IMR-90 (cell line): ENCODE results near the gene DLG3. TPM values are rescaled to one million over a fixed set of nuclear protein-coding genes. Genes with fewer than 3 reads are reported as not detected.

ENCODE experiments used
- ATAC-seq: fragments of 200-7000 bp; cut with Tn5 transposase; 2 replicates; pipeline ENCODE4 v1.9.1; 2020; ENCODE audit warnings: low read depth, mild to moderate bottlenecking, moderate library complexity
- BruUV-seq: library from RNA; stranded (reverse); fragments of 400-500 nt; replicated peaks from 2 replicates; lab custom pipeline; 2021; lab: Mats Ljungman, UMichigan
- CTCF ChIA-PET: fragments of 300-600 bp; formaldehyde crosslinking; extraction: SDS; loops from one replicate; lab custom pipeline; 2021; ENCODE audit warnings: antibody characterized with exemption; lab: Yijun Ruan, JAX
- POLR2A ChIA-PET: fragments of 300-600 bp; sonication (Branson Sonifier 250); formaldehyde crosslinking; loops from one replicate; lab custom pipeline; 2022; ENCODE audit warnings: antibody characterized with exemption; ENCODE audit not compliant: unreplicated experiment; lab: Charles Lee
- DNase-seq: peaks from one replicate; pipeline ENCODE4 v3.0.0; 2013
- H2AFZ ChIP-seq: replicated peaks from 2 replicates; pipeline ENCODE3; 2013; ENCODE audit warnings: low read length, mild to moderate bottlenecking; ENCODE audit not compliant: poor library complexity
- H2AK5ac ChIP-seq: 2 replicates; pipeline ENCODE4 v1.6.1; 2013; ENCODE audit warnings: low read depth, low read length, inconsistent platforms
- H2AK9ac ChIP-seq: replicated peaks from 2 replicates; pipeline ENCODE3; 2013; ENCODE audit warnings: mild to moderate bottlenecking, low read depth, low read length, moderate library complexity; ENCODE audit not compliant: poor library complexity
- H2BK120ac ChIP-seq: 2 replicates; pipeline ENCODE4 v1.6.1; 2013; ENCODE audit warnings: low read depth, low read length, inconsistent platforms
- H2BK15ac ChIP-seq: 3 replicates; pipeline ENCODE4 v1.6.1; 2013; ENCODE audit warnings: low read depth, low read length, inconsistent platforms
- H2BK20ac ChIP-seq: 2 replicates; pipeline ENCODE4 v1.6.1; 2013; ENCODE audit warnings: low read depth, mild to moderate bottlenecking, inconsistent platforms, low read length, moderate library complexity
- H2BK5ac ChIP-seq: 2 replicates; pipeline ENCODE4 v1.6.1; 2013; ENCODE audit warnings: mild to moderate bottlenecking, low read depth, low read length, inconsistent platforms; ENCODE audit not compliant: poor library complexity, severe bottlenecking
- H3K14ac ChIP-seq: replicated peaks from 2 replicates; pipeline ENCODE4 v1.6.1; 2013; ENCODE audit warnings: low read depth, low read length, inconsistent platforms
- H3K18ac ChIP-seq: 2 replicates; pipeline ENCODE4 v1.6.1; 2013; ENCODE audit warnings: low read depth, low read length, control low read depth
- H3K23ac ChIP-seq: 2 replicates; pipeline ENCODE4 v1.6.1; 2013; ENCODE audit warnings: low read depth, low read length, inconsistent platforms
- H3K27ac ChIP-seq: 2 replicates; pipeline ENCODE4 v1.5.1; 2013; ENCODE audit warnings: mild to moderate bottlenecking, control low read depth, low read length; ENCODE audit not compliant: insufficient read depth
- H3K27me3 ChIP-seq: 2 replicates; pipeline ENCODE4 v1.6.1; 2013; ENCODE audit warnings: low read length; ENCODE audit not compliant: control insufficient read depth, insufficient read depth
- H3K36me3 ChIP-seq: 2 replicates; pipeline ENCODE4 v1.6.1; 2013; ENCODE audit warnings: low read length, mixed read lengths; ENCODE audit not compliant: control insufficient read depth, insufficient read depth
- H3K4ac ChIP-seq: 2 replicates; pipeline ENCODE4 v1.6.1; 2013; ENCODE audit warnings: low read depth, low read length, inconsistent platforms
- H3K4me1 ChIP-seq: 2 replicates; pipeline ENCODE4 v1.6.1; 2013; ENCODE audit warnings: low read length, mixed read lengths; ENCODE audit not compliant: control insufficient read depth, insufficient read depth
- H3K4me2 ChIP-seq: 2 replicates; pipeline ENCODE4 v1.6.1; 2013; ENCODE audit warnings: low read depth, mild to moderate bottlenecking, control low read depth, low read length, moderate library complexity
- H3K4me3 ChIP-seq: 2 replicates; pipeline ENCODE4 v1.5.1; 2013; ENCODE audit warnings: low read depth, mild to moderate bottlenecking, control low read depth, low read length, moderate library complexity; ENCODE audit not compliant: insufficient read depth
- H3K56ac ChIP-seq: 2 replicates; pipeline ENCODE4 v1.6.1; 2013; ENCODE audit warnings: low read length, inconsistent platforms; ENCODE audit not compliant: insufficient read depth; ENCODE audit errors: extremely low read depth
- H3K79me1 ChIP-seq, 2 experiments: 2 replicates each; pipeline ENCODE4 v1.6.1; 2013; ENCODE audit warnings: low read length in 2 of 2, inconsistent platforms in 1 of 2, low read depth in 1 of 2
- H3K9ac ChIP-seq: 2 replicates; pipeline ENCODE4 v1.6.1; 2013; ENCODE audit warnings: low read depth, low read length, control low read depth
- H3K9me1 ChIP-seq: 2 replicates; pipeline ENCODE4 v1.6.1; 2013; ENCODE audit warnings: low read length, inconsistent platforms; ENCODE audit not compliant: insufficient read depth
- H3K9me3 ChIP-seq: 2 replicates; pipeline ENCODE4 v1.6.1; 2013; ENCODE audit warnings: low read length; ENCODE audit not compliant: control insufficient read depth, insufficient read depth
- H4K20me1 ChIP-seq: 2 replicates; pipeline ENCODE4 v1.6.1; 2013; ENCODE audit warnings: low read length, inconsistent platforms; ENCODE audit not compliant: insufficient read depth
- H4K5ac ChIP-seq: 2 replicates; pipeline ENCODE4 v1.6.1; 2013; ENCODE audit warnings: mild to moderate bottlenecking, low read depth, low read length, control low read depth
- H4K8ac ChIP-seq, 2 experiments: 2 replicates each; pipeline ENCODE4 v1.6.1; 2013; ENCODE audit warnings: low read depth in 2 of 2, low read length in 2 of 2, control low read depth in 1 of 2, inconsistent platforms in 1 of 2
- H4K91ac ChIP-seq: 2 replicates; pipeline ENCODE4 v1.6.1; 2013; ENCODE audit warnings: low read depth, low read length, inconsistent platforms; ENCODE audit not compliant: insufficient read depth
- BHLHE40 ChIP-seq: fragments of 150-350 bp; IDR thresholded peaks from 2 replicates; pipeline ENCODE4 v1.6.1; 2016; ENCODE audit warnings: mild to moderate bottlenecking, low read depth, low read length
- CEBPB ChIP-seq: IDR thresholded peaks from 2 replicates; pipeline ENCODE4 v1.6.1; 2012; ENCODE audit warnings: low read depth, low read length, improper control_type of control experiment
- CHD1 ChIP-seq: IDR thresholded peaks from 2 replicates; pipeline ENCODE4 v1.6.1; 2012; ENCODE audit warnings: low read depth, low read length, improper control_type of control experiment
- CTCF ChIP-seq: conservative IDR thresholded peaks from 2 replicates; pipeline ENCODE4 v1.5.1; 2012; ENCODE audit warnings: mild to moderate bottlenecking, low read depth, low read length, improper control_type of control experiment
- FOS ChIP-seq: fragments of 150-350 bp; IDR thresholded peaks from 2 replicates; pipeline ENCODE4 v1.6.1; 2016; ENCODE audit warnings: low read depth, low read length
- MAFK ChIP-seq: IDR thresholded peaks from 2 replicates; pipeline ENCODE4 v1.6.1; 2012; ENCODE audit warnings: low read depth, low read length, improper control_type of control experiment
- MAZ ChIP-seq: IDR thresholded peaks from 2 replicates; pipeline ENCODE4 v1.6.1; 2012; ENCODE audit warnings: low read depth, mild to moderate bottlenecking, low read length, improper control_type of control experiment, moderate library complexity, borderline replicate concordance
- MXI1 ChIP-seq: IDR thresholded peaks from 2 replicates; pipeline ENCODE4 v1.6.1; 2012; ENCODE audit warnings: low read depth, mild to moderate bottlenecking, low read length, moderate library complexity, borderline replicate concordance
- NFE2L2 ChIP-seq: fragments of 150-350 bp; IDR thresholded peaks from 2 replicates; pipeline ENCODE4 v1.6.1; 2016; ENCODE audit warnings: low read depth, mild to moderate bottlenecking, low read length
- POLR2A ChIP-seq: IDR thresholded peaks from 2 replicates; pipeline ENCODE4 v1.6.1; 2012; ENCODE audit warnings: mild to moderate bottlenecking, low read depth, low read length
- RAD21 ChIP-seq: IDR thresholded peaks from 2 replicates; pipeline ENCODE4 v1.6.1; 2012; ENCODE audit warnings: low read length, improper control_type of control experiment
- RCOR1 ChIP-seq: IDR thresholded peaks from 2 replicates; pipeline ENCODE4 v1.6.1; 2012; ENCODE audit warnings: mild to moderate bottlenecking, low read length, improper control_type of control experiment; ENCODE audit not compliant: insufficient replicate concordance
- RFX5 ChIP-seq: IDR thresholded peaks from 2 replicates; pipeline ENCODE4 v1.8.0; 2012; ENCODE audit warnings: low read depth, mild to moderate bottlenecking, low read length, moderate library complexity
- SMC3 ChIP-seq: fragments of 150-350 bp; IDR thresholded peaks from 2 replicates; pipeline ENCODE4 v1.6.1; 2016; ENCODE audit warnings: low read depth, mild to moderate bottlenecking, antibody characterized with exemption, low read length, moderate library complexity
- USF2 ChIP-seq: fragments of 150-350 bp; IDR thresholded peaks from 2 replicates; pipeline ENCODE4 v1.6.1; 2017; ENCODE audit warnings: mild to moderate bottlenecking, antibody characterized with exemption, low read length, low read depth
- WGBS, 2 experiments: methylation state at CpG; one replicate each; pipeline versions ENCODE4 v1.1.5 to v1.1.7; 2013; ENCODE audit warnings: missing lambda C conversion rate in 2 of 2; ENCODE audit not compliant: insufficient read length in 1 of 2; ENCODE audit errors: extremely low coverage in 2 of 2; 5-methylcytosine and 5-hydroxymethylcytosine counted together
- dilution Hi-C: fragments of 300-500 bp; cut with HindIII; formaldehyde crosslinking; loops from one replicate; pipeline ENCODE4 v1.14.3; 2018; ENCODE audit warnings: low sequenced_read_pairs; ENCODE audit not compliant: unreplicated experiment
- in situ Hi-C: fragments of 300-500 bp; cut with MboI; formaldehyde crosslinking; loops from 3 replicates; pipeline ENCODE4 v1.14.3; 2019; ENCODE audit warnings: low sequenced_read_pairs, inconsistent platforms, mixed read lengths
- intact Hi-C: fragments of 100-400 bp; cut with micrococcal nuclease; formaldehyde crosslinking; loops from 2 replicates; pipeline ENCODE4 v1.10.0; 2022
- polyA plus RNA-seq, 3 experiments: library from polyadenylated mRNA; depleted of rRNA; stranded (reverse); fragments of >200 nt; gene quantifications; 2 replicates each; pipeline ENCODE4 v1.2.3, GENCODE V29; 2012; ENCODE audit warnings: low replicate concordance in 1 of 3
- total RNA-seq: library from RNA; depleted of rRNA; stranded (reverse); fragments of >200 nt; gene quantifications from 2 replicates; pipeline ENCODE4 v1.2.3, GENCODE V29; 2012
- TF ChIP-seq, protein P1 (sequence below): fragments of 150-350 bp; IDR thresholded peaks from 2 replicates; pipeline ENCODE4 v1.6.1; 2016; ENCODE audit warnings: low read depth, mild to moderate bottlenecking, low read length, moderate library complexity, borderline replicate concordance

The DLG3 gene
- total and polyA plus RNA-seq, 2 of the 4 experiments (the other 2 are of a cell fraction) = 11.0 to 27.1 TPM

GRCh38 chrX:70424801-70425200 lies 19.8 kb upstream of the DLG3 start:
- no peak overlapping the region for H3K4me2 ChIP-seq
- H2BK20ac ChIP-seq = no peak overlapping the region
- H3K9ac ChIP-seq = no peak overlapping the region
- BruUV-seq = no TSS peak
- DNase-seq (no peak), ATAC-seq (no peak)
- dilution Hi-C loops (no loop called here), intact Hi-C loops (no loop called here), in situ Hi-C loops (no loop called here)
- H3K4me3 ChIP-seq = no peak overlapping the region
- H3K18ac ChIP-seq = no peak overlapping the region
- no peak overlapping the region for H2AK5ac ChIP-seq
- no peak overlapping the region for H3K14ac ChIP-seq
- no peak overlapping the region for H4K5ac ChIP-seq
- H3K36me3 ChIP-seq = 0 out of 2 replicates have a peak, but pooled peaks cover 2% of the 10 kb centered on the region
- TF ChIP-seq, protein P1, sequence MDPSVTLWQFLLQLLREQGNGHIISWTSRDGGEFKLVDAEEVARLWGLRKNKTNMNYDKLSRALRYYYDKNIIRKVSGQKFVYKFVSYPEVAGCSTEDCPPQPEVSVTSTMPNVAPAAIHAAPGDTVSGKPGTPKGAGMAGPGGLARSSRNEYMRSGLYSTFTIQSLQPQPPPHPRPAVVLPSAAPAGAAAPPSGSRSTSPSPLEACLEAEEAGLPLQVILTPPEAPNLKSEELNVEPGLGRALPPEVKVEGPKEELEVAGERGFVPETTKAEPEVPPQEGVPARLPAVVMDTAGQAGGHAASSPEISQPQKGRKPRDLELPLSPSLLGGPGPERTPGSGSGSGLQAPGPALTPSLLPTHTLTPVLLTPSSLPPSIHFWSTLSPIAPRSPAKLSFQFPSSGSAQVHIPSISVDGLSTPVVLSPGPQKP = no peak
- TF ChIP-seq MAZ (no peak), CEBPB (no peak), FOS (no peak), MXI1 (no peak), CHD1 (no peak), SMC3 (no peak), POLR2A (no peak), RFX5 (no peak), BHLHE40 (no peak), RCOR1 (no peak), MAFK (no peak), NFE2L2 (no peak), CTCF (no peak), USF2 (no peak), RAD21 (no peak)
- POLR2A ChIA-PET = no interaction called here
- no peak overlapping the region for H2BK15ac ChIP-seq
- H2AK9ac ChIP-seq = no peak overlapping the region
- H3K27me3 ChIP-seq = peaks cover 6% of the 10 kb centered on the region; the same call in 1 of the 2 replicates
- H2AFZ ChIP-seq = no peak overlapping the region
- no peak overlapping the region for H2BK120ac ChIP-seq
- H3K4ac ChIP-seq = no peak overlapping the region
- H4K8ac ChIP-seq = no peak overlapping the region
- no peaks in the 10 kb centered on the region for H3K9me3 ChIP-seq
- H4K20me1 ChIP-seq = no peaks in the 10 kb centered on the region
- no peak overlapping the region for H3K56ac ChIP-seq
- CTCF ChIA-PET = no interaction called here
- no peaks in the 10 kb centered on the region for H3K79me1 ChIP-seq
- H3K9me1 ChIP-seq = no peaks in the 10 kb centered on the region
- 80% methylated on average over 2 of the region's 10 CpGs; no CpG with 5 or more reads in 1 of the 2 experiments for WGBS, 2 experiments
- H3K23ac ChIP-seq = no peak overlapping the region
- H3K27ac ChIP-seq = no peak overlapping the region
- H2BK5ac ChIP-seq = no peak overlapping the region
- H4K91ac ChIP-seq = no peak overlapping the region
- no peaks in the 10 kb centered on the region for H3K4me1 ChIP-seq
